Endothelial cell of umbilical vein (primary cell): Measurements from ENCODE around the gene AP1B1. TPM values are rescaled to one million over a fixed set of nuclear protein-coding genes. Genes with fewer than 3 reads are reported as not detected.

Source experiments
- BruUV-seq: library from RNA; stranded (reverse); fragments of 400-500 nt; replicated peaks from 2 replicates; lab custom pipeline; 2021; lab: Mats Ljungman, UMichigan
- CTCF ChIA-PET: fragments of 300-600, 350-600 bp; sonication (Branson Sonifier 250); formaldehyde crosslinking; loops from one replicate; lab custom pipeline; 2021; ENCODE audit warnings: antibody characterized with exemption, inconsistent platforms; lab: Charles Lee
- POLR2A ChIA-PET: fragments of 300-600, 350-600 bp; sonication (Branson Sonifier 250); formaldehyde crosslinking; loops from one replicate; lab custom pipeline; 2021; ENCODE audit warnings: antibody characterized with exemption, inconsistent platforms; lab: Charles Lee
- DNase-seq: peaks from one replicate; pipeline ENCODE4 v3.0.0-alpha.2; 2011; ENCODE audit warnings: low read depth, low spot score
- FAIRE-seq: peaks from 2 replicates; lab custom pipeline; 2011; peaks lifted over from hg19 to GRCh38; lab: Jason Lieb, UNC
- H2AFZ ChIP-seq: 2 replicates; pipeline ENCODE4 v1.6.0; 2012; ENCODE audit warnings: low read depth, low read length, control low read depth, inconsistent platforms
- H3K27ac ChIP-seq: 2 replicates; pipeline ENCODE4 v1.5.1; 2011; ENCODE audit warnings: low read depth, mild to moderate bottlenecking, control low read depth, low read length, moderate library complexity; ENCODE audit not compliant: insufficient read depth
- H3K27me3 ChIP-seq, 2 experiments: 2 replicates each; pipeline versions ENCODE4 v1.6.0 to v1.6.1; 2011; ENCODE audit warnings: low read length in 2 of 2, mixed read lengths in 1 of 2; ENCODE audit not compliant: control insufficient read depth in 2 of 2, insufficient read depth in 2 of 2
- H3K36me3 ChIP-seq, 2 experiments: 2 replicates in 1 of 2; 3 replicates in 1 of 2; pipeline ENCODE4 v1.5.1; 2011; ENCODE audit warnings: low read length in 2 of 2, mild to moderate bottlenecking in 1 of 2, moderate library complexity in 1 of 2; ENCODE audit not compliant: control insufficient read depth in 2 of 2, insufficient read depth in 2 of 2; ENCODE audit errors: extremely low read depth in 1 of 2
- H3K4me1 ChIP-seq: 3 replicates; pipeline ENCODE4 v1.5.1; 2011; ENCODE audit warnings: mild to moderate bottlenecking, low read length; ENCODE audit not compliant: control insufficient read depth, insufficient read depth; ENCODE audit errors: extremely low read depth
- H3K4me2 ChIP-seq: 2 replicates; pipeline ENCODE4 v1.6.1; 2011; ENCODE audit warnings: low read length, control low read depth, mixed read lengths; ENCODE audit not compliant: insufficient read depth
- H3K4me3 ChIP-seq, 3 experiments: fragments of 200-600 bp in 1 of 3; sonication (generic), shearing (Covaris generic) in 1 of 3; replicated peaks in 1 of 3; 2 replicates each; pipeline ENCODE4 v1.5.1; 2011 to 2016; ENCODE audit warnings: control low read depth in 3 of 3, low read length in 3 of 3, mild to moderate bottlenecking in 2 of 3, inconsistent platforms in 1 of 3, low read depth in 1 of 3, moderate library complexity in 1 of 3; ENCODE audit not compliant: insufficient read depth in 1 of 3
- H3K79me2 ChIP-seq: 2 replicates; pipeline ENCODE4 v1.6.0; 2012; ENCODE audit warnings: low read length, inconsistent platforms; ENCODE audit not compliant: control insufficient read depth, insufficient read depth
- H3K9ac ChIP-seq: replicated peaks from 2 replicates; pipeline ENCODE3; 2011; ENCODE audit warnings: low read length, control low read depth; ENCODE audit not compliant: insufficient read depth; ENCODE audit errors: extremely low read depth
- H3K9me1 ChIP-seq: replicated peaks from 3 replicates; pipeline ENCODE4 v1.6.0; 2011; ENCODE audit warnings: mild to moderate bottlenecking, low read length; ENCODE audit not compliant: control insufficient read depth, insufficient read depth; ENCODE audit errors: extremely low read depth
- H3K9me3 ChIP-seq: replicated peaks from 2 replicates; pipeline ENCODE4 v1.5.1; 2012; ENCODE audit warnings: low read length, inconsistent platforms; ENCODE audit not compliant: control insufficient read depth, insufficient read depth
- H4K20me1 ChIP-seq: replicated peaks from 2 replicates; pipeline ENCODE3; 2011; ENCODE audit warnings: mild to moderate bottlenecking, low read length; ENCODE audit not compliant: control insufficient read depth, insufficient read depth; ENCODE audit errors: extremely low read depth
- EZH2 ChIP-seq: IDR thresholded peaks from 2 replicates; pipeline ENCODE4 v1.6.1; 2012; ENCODE audit warnings: borderline replicate concordance, low read depth, mild to moderate bottlenecking, moderate library complexity, low read length, inconsistent platforms; ENCODE audit not compliant: severe bottlenecking
- FOS ChIP-seq: IDR thresholded peaks from 2 replicates; pipeline ENCODE4 v1.6.1; 2011; ENCODE audit warnings: mild to moderate bottlenecking, low read length, moderate library complexity, borderline replicate concordance; ENCODE audit not compliant: insufficient read depth
- GATA2 ChIP-seq: IDR thresholded peaks from 2 replicates; pipeline ENCODE4 v1.7.0; 2011; ENCODE audit warnings: low read depth, mild to moderate bottlenecking, moderate library complexity, mixed read lengths, low read length; ENCODE audit not compliant: insufficient read length, insufficient read depth
- JUN ChIP-seq: IDR thresholded peaks from 2 replicates; pipeline ENCODE4 v1.6.1; 2011; ENCODE audit warnings: borderline replicate concordance, low read depth; ENCODE audit not compliant: insufficient read length, insufficient read depth
- MYC ChIP-seq: IDR thresholded peaks from one replicate; pipeline ENCODE4 v1.6.1; 2011; ENCODE audit warnings: mild to moderate bottlenecking, low read depth, low read length
- POLR2A ChIP-seq: IDR thresholded peaks from 2 replicates; pipeline ENCODE4 v1.6.1; 2012; ENCODE audit warnings: low read depth, mild to moderate bottlenecking, control low read depth, low read length
- POLR2AphosphoS5 ChIP-seq: IDR thresholded peaks from 2 replicates; pipeline ENCODE4 v1.6.1; 2012; ENCODE audit warnings: low read depth, mild to moderate bottlenecking, control low read depth, low read length, moderate library complexity; ENCODE audit not compliant: insufficient read depth
- dilution Hi-C: fragments of 300-500 bp; cut with MboI; formaldehyde crosslinking; loops from one replicate; pipeline ENCODE4 v1.15.0; 2019; ENCODE audit warnings: low sequenced_read_pairs; ENCODE audit not compliant: extremely low pct_ligation_motif_present
- intact Hi-C: fragments of 100-400 bp; cut with micrococcal nuclease; formaldehyde crosslinking; loops from one replicate; pipeline ENCODE4 v1.10.0; 2022
- polyA plus RNA-seq, 4 experiments: library from polyadenylated mRNA; depleted of rRNA in 3 of 4; stranded (reverse) in 3 of 4; unstranded in 1 of 4; fragments of >200 nt; gene quantifications; 2 replicates each; pipeline versions ENCODE4 v1.2.1 to v1.2.3, GENCODE V29; 2011 to 2012; ENCODE audit warnings: missing spikeins in 1 of 4
- total RNA-seq: library from RNA; stranded (reverse); gene quantifications from 2 replicates; pipeline ENCODE4 v1.2.3, GENCODE V29; 2021
- TF ChIP-seq, protein P1 (sequence below): IDR thresholded peaks from 2 replicates; pipeline ENCODE4 v1.6.1; 2011; ENCODE audit not compliant: insufficient read depth, insufficient read length
- TF ChIP-seq, protein P2 (sequence below), 2 donors: IDR thresholded peaks; 1 replicate in 1 of 2; 2 replicates in 1 of 2; pipeline ENCODE4 v1.5.1; 2011; ENCODE audit warnings: low read length in 2 of 2, mild to moderate bottlenecking in 2 of 2, moderate library complexity in 2 of 2, control low read depth in 1 of 2, inconsistent platforms in 1 of 2, low read depth in 1 of 2; ENCODE audit not compliant: insufficient read depth in 1 of 2; ENCODE audit errors: extremely low read depth in 1 of 2

AP1B1 gene
- total and polyA plus RNA-seq, 2 donors (not counting 3 experiments of a cell fraction or from before 2014, with no cell fraction given), result 107 to 131 TPM

DNA sequence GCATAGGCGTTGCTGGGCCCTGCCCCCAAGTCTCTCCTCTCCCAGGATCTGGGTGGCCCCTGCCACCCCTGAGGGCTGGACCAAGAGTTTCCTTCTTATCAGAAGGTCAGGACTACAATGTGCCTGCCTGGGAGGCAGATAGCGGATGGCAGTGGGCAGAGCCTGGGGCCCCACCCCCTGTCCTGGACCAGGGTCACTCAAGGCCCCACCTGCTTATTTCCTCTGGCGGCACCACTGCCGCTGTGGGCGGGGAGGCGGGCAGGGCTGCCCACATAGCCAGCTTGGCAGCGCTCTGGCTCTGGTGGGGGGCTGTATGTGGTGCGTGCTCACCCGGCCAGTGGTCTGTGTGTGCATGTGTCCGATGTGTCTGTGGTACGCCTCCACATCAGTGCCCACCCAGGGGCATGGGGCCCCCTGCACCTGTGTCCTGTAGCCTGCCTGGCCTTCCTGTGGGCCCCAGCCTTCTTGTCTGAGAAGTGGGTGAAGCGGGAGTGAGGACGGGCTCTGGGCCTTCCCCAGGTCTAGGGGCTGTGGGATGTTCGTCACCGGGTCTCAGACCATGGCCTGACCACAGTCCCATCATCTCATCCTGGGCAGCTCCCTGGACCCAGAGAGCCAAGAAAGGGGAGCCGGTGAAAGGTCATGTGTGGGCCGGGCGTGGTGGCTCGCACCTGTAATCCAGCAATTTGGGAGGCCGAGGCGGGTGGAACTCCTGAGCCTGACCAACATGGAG, 78.9 kb downstream of the AP1B1 start:
- peak; percentile 52 for FAIRE-seq
- peaks cover 0 to 4% of the 10 kb centered on the region in 2 experiments for H3K36me3 ChIP-seq
- H4K20me1 ChIP-seq, result no peaks in the 10 kb centered on the region
- H3K4me2 ChIP-seq, result peak overlapping the region; percentile 64
- peaks cover 40% of the 10 kb centered on the region for H3K4me1 ChIP-seq
- DNase-seq, result peak; percentile 64
- POLR2A ChIA-PET, result no interaction called here
- CTCF ChIA-PET, result no interaction called here
- peak overlapping the region; percentile 87 for H3K27ac ChIP-seq
- peaks cover 11 to 12% of the 10 kb centered on the region in 2 experiments for H3K27me3 ChIP-seq
- H3K9me3 ChIP-seq, result no peaks in the 10 kb centered on the region
- dilution Hi-C loops, result no loop called here
- BruUV-seq, result no TSS peak
- H3K9me1 ChIP-seq, result no peaks in the 10 kb centered on the region
- H3K9ac ChIP-seq, result peak overlapping the region; percentile 66
- peak overlapping the region in 2 of 3 experiments; percentile 5 to 13 for H3K4me3 ChIP-seq
- no peak for TF ChIP-seq GATA2
- no peak for TF ChIP-seq FOS
- TF ChIP-seq, protein P1, sequence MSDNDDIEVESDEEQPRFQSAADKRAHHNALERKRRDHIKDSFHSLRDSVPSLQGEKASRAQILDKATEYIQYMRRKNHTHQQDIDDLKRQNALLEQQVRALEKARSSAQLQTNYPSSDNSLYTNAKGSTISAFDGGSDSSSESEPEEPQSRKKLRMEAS, result no peak
- TF ChIP-seq JUN, result no peak
- no peak for TF ChIP-seq POLR2A
- no peak for TF ChIP-seq EZH2
- no peak for TF ChIP-seq POLR2AphosphoS5
- no peak for TF ChIP-seq MYC
- TF ChIP-seq, protein P2, sequence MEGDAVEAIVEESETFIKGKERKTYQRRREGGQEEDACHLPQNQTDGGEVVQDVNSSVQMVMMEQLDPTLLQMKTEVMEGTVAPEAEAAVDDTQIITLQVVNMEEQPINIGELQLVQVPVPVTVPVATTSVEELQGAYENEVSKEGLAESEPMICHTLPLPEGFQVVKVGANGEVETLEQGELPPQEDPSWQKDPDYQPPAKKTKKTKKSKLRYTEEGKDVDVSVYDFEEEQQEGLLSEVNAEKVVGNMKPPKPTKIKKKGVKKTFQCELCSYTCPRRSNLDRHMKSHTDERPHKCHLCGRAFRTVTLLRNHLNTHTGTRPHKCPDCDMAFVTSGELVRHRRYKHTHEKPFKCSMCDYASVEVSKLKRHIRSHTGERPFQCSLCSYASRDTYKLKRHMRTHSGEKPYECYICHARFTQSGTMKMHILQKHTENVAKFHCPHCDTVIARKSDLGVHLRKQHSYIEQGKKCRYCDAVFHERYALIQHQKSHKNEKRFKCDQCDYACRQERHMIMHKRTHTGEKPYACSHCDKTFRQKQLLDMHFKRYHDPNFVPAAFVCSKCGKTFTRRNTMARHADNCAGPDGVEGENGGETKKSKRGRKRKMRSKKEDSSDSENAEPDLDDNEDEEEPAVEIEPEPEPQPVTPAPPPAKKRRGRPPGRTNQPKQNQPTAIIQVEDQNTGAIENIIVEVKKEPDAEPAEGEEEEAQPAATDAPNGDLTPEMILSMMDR (IDR thresholded peaks at IDR 0.05; ENCODE audit: extremely low read depth in 1 of 2, insufficient read depth in 1 of 2, low read depth in 1 of 2, low read length in 2 of 2), result no peak
- peaks cover 9% of the 10 kb centered on the region for H3K79me2 ChIP-seq
- intact Hi-C loops, result loop anchor here (5.0 kb wide), 1 partner anchor 42 kb away; the partner anchor contains the start of genes EWSR1 and RHBDD3
- no peak overlapping the region for H2AFZ ChIP-seq
